Measurements from ENCODE around the gene DLG1. TPM values are rescaled to one million over a fixed set of nuclear protein-coding genes. Genes with fewer than 3 reads are reported as not detected.

The DLG1 gene
- total and polyA plus RNA-seq, 9 of the 15 experiments (the other 6 are each of a cell fraction or from before 2014, with no cell fraction given), result 9.4 to 63.5 (median 43.6) TPM

DNA sequence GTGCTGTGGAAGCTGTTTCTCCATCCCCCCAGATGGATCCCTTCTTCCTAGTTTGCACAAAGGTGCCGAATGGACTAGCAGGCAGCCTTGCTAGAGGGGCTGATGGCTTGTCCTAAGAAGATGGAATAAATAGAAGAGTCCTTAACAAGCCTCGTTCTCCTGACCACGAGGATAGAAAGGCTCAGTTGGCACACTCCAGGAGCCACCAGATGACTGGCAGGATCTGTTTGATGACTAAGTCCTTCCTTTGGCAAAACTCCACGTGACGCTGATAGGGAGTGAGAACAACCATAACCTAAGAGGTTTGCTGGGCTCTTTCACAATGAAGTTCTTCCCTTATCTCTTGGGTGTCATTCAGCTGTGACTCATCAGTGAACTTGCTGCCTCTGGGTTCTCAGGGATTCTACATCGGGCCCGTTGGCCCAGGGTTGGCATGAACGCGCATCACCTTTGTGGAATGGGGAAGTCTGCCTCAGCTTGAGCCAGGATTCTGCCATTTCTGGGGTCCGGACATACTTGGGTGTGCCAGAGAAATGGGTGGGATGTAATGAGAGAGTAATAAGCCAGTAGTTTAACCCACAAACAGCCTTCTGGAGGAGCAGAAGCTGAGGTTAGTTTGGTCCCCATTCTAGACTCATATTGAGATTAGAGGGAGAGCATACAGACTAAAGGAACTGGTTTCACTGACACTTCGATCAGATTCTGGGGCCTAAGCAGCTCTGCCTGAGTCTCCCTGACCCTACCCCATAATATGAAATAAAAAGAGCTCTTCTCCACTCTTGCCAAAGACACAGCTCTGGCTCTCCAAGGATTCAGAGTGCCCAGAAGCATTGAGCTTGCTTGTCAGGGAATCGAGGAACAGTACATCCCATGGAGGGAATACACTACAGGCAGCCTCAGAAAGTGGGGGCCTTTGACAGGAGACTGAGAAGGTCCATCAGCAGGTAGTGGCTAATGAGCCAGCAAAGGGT, 266.8 kb downstream of the DLG1 start (continued):
- TF ChIP-seq LEF1 (IDR thresholded peaks at IDR 0.05) (peak; percentile 68; the same call in 1 of the 2 replicates), GABPB2 (CRISPR knock-in tag; conservative IDR thresholded peaks at IDR 0.05) (no peak), HNRNPH1 (optimal IDR thresholded peaks at IDR 0.05; ENCODE audit: low read depth, low read length) (no peak), EP400 (IDR thresholded peaks at IDR 0.05) (peak; percentile 71), BRCA1 (IDR thresholded peaks at IDR 0.05) (no peak), BRCA1 (CRISPR knock-in tag; IDR thresholded peaks at IDR 0.05) (no peak), CBFA2T3 (IDR thresholded peaks at IDR 0.05) (peak; percentile 83), ZBTB17 (CRISPR knock-in tag; IDR thresholded peaks at IDR 0.05) (peak; percentile 15; the same call in 1 of the 2 replicates), TFAM (CRISPR knock-in tag; conservative IDR thresholded peaks at IDR 0.05) (no peak), FOS (IDR thresholded peaks at IDR 0.05; ENCODE audit: extremely low read depth, insufficient read length) (peak; percentile 83), HDGF (IDR thresholded peaks at IDR 0.05) (no peak), GABPB1 (CRISPR knock-in tag; IDR thresholded peaks at IDR 0.05) (peak; percentile 53), HEY1 (CRISPR knock-in tag; IDR thresholded peaks at IDR 0.05; ENCODE audit: borderline replicate concordance) (0 out of 2 replicates have a peak, but pooled peaks have one; percentile 6), FOXA3 (CRISPR knock-in tag; conservative IDR thresholded peaks at IDR 0.05 in 1 of 2, IDR thresholded peaks at IDR 0.05 in 1 of 2) (no peak), ZNF12 (CRISPR knock-in tag; IDR thresholded peaks at IDR 0.05) (no peak), STAT5A (IDR thresholded peaks at IDR 0.05; ENCODE audit: borderline replicate concordance, low read length) (peak; percentile 36; the same call in 1 of the 2 replicates)
- TF ChIP-seq, protein P1, sequence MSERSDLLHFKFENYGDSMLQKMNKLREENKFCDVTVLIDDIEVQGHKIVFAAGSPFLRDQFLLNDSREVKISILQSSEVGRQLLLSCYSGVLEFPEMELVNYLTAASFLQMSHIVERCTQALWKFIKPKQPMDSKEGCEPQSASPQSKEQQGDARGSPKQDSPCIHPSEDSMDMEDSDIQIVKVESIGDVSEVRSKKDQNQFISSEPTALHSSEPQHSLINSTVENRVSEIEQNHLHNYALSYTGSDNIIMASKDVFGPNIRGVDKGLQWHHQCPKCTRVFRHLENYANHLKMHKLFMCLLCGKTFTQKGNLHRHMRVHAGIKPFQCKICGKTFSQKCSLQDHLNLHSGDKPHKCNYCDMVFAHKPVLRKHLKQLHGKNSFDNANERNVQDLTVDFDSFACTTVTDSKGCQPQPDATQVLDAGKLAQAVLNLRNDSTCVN (CRISPR knock-in tag; IDR thresholded peaks at IDR 0.05), result no peak
- TF ChIP-seq, protein P2, sequence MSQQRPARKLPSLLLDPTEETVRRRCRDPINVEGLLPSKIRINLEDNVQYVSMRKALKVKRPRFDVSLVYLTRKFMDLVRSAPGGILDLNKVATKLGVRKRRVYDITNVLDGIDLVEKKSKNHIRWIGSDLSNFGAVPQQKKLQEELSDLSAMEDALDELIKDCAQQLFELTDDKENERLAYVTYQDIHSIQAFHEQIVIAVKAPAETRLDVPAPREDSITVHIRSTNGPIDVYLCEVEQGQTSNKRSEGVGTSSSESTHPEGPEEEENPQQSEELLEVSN (IDR thresholded peaks at IDR 0.05; ENCODE audit: borderline replicate concordance in 1 of 2, extremely low read depth in 1 of 2, insufficient read depth in 1 of 2, insufficient read length in 1 of 2, low read depth in 1 of 2, low read length in 1 of 2, poor library complexity in 1 of 2, severe bottlenecking in 1 of 2), result peak; percentile 66 to 75
- TF ChIP-seq, protein P3, sequence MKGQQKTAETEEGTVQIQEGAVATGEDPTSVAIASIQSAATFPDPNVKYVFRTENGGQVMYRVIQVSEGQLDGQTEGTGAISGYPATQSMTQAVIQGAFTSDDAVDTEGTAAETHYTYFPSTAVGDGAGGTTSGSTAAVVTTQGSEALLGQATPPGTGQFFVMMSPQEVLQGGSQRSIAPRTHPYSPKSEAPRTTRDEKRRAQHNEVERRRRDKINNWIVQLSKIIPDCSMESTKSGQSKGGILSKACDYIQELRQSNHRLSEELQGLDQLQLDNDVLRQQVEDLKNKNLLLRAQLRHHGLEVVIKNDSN (CRISPR knock-in tag; IDR thresholded peaks at IDR 0.05), result peak; percentile 93
- TF ChIP-seq, protein P4, sequence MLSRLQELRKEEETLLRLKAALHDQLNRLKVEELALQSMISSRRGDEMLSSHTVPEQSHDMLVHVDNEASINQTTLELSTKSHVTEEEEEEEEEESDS (CRISPR knock-in tag; IDR thresholded peaks at IDR 0.05), result no peak
- TF ChIP-seq, protein P5, sequence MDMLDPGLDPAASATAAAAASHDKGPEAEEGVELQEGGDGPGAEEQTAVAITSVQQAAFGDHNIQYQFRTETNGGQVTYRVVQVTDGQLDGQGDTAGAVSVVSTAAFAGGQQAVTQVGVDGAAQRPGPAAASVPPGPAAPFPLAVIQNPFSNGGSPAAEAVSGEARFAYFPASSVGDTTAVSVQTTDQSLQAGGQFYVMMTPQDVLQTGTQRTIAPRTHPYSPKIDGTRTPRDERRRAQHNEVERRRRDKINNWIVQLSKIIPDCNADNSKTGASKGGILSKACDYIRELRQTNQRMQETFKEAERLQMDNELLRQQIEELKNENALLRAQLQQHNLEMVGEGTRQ (CRISPR knock-in tag; IDR thresholded peaks at IDR 0.05), result peak; percentile 87
- TF ChIP-seq, protein P6, sequence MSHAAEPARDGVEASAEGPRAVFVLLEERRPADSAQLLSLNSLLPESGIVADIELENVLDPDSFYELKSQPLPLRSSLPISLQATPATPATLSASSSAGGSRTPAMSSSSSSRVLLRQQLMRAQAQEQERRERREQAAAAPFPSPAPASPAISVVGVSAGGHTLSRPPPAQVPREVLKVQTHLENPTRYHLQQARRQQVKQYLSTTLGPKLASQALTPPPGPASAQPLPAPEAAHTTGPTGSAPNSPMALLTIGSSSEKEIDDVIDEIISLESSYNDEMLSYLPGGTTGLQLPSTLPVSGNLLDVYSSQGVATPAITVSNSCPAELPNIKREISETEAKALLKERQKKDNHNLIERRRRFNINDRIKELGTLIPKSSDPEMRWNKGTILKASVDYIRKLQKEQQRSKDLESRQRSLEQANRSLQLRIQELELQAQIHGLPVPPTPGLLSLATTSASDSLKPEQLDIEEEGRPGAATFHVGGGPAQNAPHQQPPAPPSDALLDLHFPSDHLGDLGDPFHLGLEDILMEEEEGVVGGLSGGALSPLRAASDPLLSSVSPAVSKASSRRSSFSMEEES (CRISPR knock-in tag; IDR thresholded peaks at IDR 0.05), result peak; percentile 48
